ENCODE results near the gene WNT7A. TPM values are rescaled to one million over a fixed set of nuclear protein-coding genes. Genes with fewer than 3 reads are reported as not detected.

The WNT7A gene
- total RNA-seq, 1 donor from 2014 or later: not detected

DNA sequence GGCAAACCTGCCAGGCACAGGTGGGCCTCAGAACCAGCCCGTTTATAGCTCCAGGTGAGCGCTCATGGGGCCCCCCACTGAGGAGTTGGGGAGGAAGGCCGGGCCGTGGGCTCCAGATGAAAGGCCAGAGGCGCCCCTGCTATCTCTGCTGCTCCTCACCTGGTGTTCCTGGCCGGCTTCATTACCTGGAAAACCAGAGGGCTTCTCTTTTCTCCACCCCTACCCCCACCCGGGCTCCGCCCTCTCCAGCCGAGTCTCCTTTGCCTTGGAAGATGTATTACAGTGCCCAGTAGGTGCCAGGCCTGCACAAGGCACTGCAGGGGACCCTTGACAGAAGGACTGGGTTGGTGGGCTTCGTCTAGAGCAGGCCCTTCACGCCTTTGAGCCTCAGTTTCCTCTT lies 111.4 kb downstream of the WNT7A start:
- H3K9me3 ChIP-seq: no peaks in the 10 kb centered on the region
- TF ChIP-seq, protein P1, sequence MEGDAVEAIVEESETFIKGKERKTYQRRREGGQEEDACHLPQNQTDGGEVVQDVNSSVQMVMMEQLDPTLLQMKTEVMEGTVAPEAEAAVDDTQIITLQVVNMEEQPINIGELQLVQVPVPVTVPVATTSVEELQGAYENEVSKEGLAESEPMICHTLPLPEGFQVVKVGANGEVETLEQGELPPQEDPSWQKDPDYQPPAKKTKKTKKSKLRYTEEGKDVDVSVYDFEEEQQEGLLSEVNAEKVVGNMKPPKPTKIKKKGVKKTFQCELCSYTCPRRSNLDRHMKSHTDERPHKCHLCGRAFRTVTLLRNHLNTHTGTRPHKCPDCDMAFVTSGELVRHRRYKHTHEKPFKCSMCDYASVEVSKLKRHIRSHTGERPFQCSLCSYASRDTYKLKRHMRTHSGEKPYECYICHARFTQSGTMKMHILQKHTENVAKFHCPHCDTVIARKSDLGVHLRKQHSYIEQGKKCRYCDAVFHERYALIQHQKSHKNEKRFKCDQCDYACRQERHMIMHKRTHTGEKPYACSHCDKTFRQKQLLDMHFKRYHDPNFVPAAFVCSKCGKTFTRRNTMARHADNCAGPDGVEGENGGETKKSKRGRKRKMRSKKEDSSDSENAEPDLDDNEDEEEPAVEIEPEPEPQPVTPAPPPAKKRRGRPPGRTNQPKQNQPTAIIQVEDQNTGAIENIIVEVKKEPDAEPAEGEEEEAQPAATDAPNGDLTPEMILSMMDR (IDR thresholded peaks at IDR 0.05): no peak
- intact Hi-C loops (cut with DNase I): no loop called here
- no peaks in the 10 kb centered on the region for H3K27me3 ChIP-seq
- no peak overlapping the region for H3K27ac ChIP-seq
- H3K4me1 ChIP-seq: no peaks in the 10 kb centered on the region
- H3K36me3 ChIP-seq: no peaks in the 10 kb centered on the region
- H3K4me3 ChIP-seq: no peak overlapping the region
- DNase-seq (ENCODE audit: low spot score in 2 of 2): no peak

DNA sequence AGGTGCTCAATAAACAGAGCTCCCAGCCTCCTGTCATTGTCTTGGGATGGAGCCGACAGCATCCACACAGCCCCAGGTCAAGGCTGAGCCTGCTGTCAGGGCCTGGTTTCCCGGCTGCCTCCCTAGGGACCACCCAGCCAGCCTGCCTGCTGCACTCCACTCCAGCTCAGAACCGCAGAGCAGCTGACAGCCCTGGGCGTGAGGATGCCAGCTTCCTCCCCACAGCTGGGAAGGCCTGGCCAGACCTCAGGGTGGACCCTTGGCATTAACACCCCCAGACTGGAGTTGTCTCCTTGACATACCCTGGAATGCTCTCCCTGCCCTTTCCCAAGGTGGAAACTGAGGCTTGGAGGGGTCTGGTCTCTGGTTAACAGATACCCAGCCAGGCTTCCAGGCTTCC lies 112.0 kb downstream of the WNT7A start:
- intact Hi-C loops (cut with DNase I): no loop called here
- H3K4me1 ChIP-seq: no peaks in the 10 kb centered on the region
- DNase-seq (ENCODE audit: low spot score in 2 of 2): no peak
- no peak overlapping the region for H3K27ac ChIP-seq
- no peaks in the 10 kb centered on the region for H3K9me3 ChIP-seq
- TF ChIP-seq, protein P1 (IDR thresholded peaks at IDR 0.05): no peak
- no peaks in the 10 kb centered on the region for H3K27me3 ChIP-seq
- no peak overlapping the region for H3K4me3 ChIP-seq
- H3K36me3 ChIP-seq: no peaks in the 10 kb centered on the region

DNA sequence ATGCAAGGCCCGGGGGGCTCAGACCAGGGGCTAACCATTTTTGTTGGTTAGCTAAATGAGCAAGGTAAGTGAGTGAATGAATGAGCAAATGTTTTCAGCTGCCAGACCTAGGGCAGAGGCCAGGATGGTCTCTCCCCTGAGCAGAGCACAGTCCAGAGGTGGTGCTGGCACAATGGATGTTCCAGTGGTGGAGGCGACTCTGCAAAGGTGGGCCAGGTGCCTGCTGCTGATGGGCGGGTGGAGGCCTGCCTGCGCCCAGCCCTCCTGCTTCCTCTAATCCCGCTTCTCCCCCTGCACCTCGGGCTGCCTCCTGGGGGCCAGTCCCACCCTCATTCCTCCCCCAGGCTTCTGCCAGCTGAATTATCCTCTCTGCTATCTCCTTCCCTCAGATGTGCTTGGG lies 112.8 kb downstream of the WNT7A start:
- intact Hi-C loops (cut with DNase I): no loop called here
- TF ChIP-seq, protein P1 (IDR thresholded peaks at IDR 0.05): no peak
- no peaks in the 10 kb centered on the region for H3K9me3 ChIP-seq
- H3K4me3 ChIP-seq: no peak overlapping the region
- no peak overlapping the region for H3K27ac ChIP-seq
- no peak for DNase-seq (ENCODE audit: low spot score in 2 of 2)
- no peaks in the 10 kb centered on the region for H3K36me3 ChIP-seq
- H3K4me1 ChIP-seq: no peaks in the 10 kb centered on the region
- no peaks in the 10 kb centered on the region for H3K27me3 ChIP-seq

Other genes starting within 250 kb of the WNT7A start
- gene CHCHD4, start 244.8 kb upstream of the WNT7A start, total RNA-seq: 1.9 TPM
- 166 TPM for gene TMEM43, start 245.0 kb upstream of the WNT7A start, total RNA-seq